Activated CD8-positive, alpha-beta memory T cell treated with anti-CD3 and anti-CD28 coated beads, Interleukin-2, amount 50 U/mL, for 1 hour (primary cell): ENCODE results near the gene PRLR.
"Not testable (repeated sequence)": the region's sequence is repeated elsewhere in the genome, so short reads cannot be mapped to it uniquely, and the experiment has no call there.

ENCODE experiments used
- DNase-seq: peaks from one replicate; pipeline ENCODE4 v3.0.0-alpha.2; 2020; ENCODE audit errors: extremely low read depth

Gene PRLR

DNA sequence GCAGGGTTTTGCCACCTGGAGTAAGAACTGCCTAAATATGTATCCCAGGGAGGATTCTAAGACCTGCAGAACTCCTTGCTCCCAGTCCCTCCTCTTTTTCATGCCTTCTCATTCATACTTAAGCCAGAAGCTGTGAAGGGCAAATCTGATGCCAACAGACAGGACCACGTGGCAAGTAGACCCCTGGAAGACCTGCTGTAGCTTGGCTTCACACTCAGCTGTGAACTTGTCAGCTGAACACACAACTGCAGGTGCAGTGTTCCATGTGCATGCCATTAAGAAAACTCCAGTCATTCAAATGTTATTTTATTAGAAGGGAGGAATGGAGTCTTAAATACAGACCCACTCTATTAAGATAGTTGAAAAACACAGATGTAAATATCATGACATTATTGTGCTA lies 103.3 kb downstream of the PRLR start:
- DNase-seq: no peak

DNA sequence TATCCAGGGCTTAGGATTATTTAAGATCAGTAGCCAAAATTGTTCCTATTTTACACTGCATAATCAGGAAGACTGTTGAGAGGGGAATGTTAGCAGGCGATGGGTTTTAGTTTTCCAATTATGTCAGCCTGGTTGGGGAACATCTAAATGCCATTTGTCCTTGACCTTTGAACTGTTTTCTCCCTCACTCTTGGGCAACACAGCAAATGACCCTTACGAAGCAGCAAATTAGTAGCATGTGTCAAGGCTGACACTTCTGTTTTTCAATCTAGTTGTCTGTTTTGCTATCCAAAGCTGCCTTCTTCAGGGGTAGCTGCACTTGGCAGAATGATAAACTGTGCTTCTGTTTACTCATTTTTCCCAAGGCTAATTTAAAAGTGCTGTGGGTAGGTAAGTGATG lies 104.5 kb downstream of the PRLR start:
- no peak for DNase-seq

DNA sequence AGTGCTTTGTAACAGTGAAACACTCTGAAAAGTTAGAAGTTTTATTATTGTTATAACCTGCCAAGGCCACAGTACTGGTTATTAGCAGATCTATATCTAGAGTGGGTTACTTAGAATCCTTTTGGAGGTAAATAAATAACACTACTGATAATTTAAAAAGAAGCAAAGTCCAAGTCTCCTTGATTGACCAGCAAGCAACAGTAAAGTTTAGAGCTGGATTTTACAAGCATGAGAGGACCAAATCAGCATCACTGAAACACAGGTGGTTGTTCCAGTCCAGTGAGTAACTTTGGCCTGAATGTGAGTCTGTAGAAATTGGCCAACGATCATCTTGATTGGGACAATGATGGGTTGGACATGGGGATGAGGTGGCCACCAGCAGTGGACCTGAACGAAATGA lies 105.4 kb downstream of the PRLR start:
- DNase-seq: no peak

DNA sequence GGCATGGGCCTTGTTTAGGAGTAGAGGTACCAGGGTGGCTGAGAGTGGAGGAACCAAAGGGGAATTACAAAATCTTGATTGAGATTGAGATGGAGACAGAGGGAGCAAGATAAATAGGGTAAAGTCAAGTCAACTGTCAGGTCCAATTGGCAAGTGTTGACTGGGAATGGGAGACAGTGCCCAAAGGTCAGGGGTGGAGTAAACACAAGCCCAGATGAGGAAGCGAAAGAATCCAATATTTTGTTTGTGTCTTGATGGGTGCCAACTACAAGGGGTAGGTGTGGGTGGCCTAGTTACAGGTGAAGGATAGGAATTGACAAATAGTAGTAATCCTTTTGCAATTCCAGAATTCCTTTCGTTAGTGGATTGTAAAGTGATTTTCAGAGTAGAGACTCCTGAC lies 107.5 kb downstream of the PRLR start:
- DNase-seq: no peak

DNA sequence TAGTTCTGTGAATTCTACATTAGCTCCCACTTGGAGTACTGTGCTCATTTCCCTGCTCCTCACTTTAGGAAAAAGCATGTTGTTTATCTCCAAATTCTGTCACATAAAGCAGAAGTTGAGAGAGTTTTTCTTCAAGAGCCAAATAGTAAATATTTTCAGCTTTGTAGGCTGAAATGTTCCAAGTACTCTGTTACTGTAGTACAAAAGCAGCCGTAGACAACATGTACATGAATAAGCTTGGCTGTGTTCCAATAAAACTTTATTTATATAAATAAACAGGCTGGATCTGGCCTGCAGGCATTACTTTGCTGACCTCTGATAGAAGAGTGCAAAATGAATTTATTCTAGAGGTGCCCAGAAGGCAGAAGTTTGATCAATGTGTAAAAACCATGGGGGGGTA lies 109.6 kb downstream of the PRLR start:
- no peak for DNase-seq

DNA sequence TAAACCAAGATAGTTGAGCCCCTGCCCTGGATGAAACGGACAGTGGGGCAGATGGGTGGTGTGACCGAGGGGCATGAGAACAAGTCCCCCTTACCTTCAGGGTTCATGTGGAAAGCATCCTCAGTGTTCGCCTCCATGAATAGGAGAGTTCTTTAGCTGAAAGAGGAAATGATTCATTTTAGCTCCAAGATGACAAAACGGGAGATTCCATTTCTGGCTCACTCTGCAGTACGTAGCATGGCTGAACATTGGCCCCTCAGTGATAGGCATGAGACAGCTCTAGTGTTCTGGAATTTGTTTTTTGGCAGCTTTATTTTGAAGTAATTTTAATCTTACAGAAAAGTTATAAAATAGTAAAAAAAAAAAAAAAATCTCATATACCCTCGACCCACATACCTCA lies 112.3 kb downstream of the PRLR start:
- no peak for DNase-seq

DNA sequence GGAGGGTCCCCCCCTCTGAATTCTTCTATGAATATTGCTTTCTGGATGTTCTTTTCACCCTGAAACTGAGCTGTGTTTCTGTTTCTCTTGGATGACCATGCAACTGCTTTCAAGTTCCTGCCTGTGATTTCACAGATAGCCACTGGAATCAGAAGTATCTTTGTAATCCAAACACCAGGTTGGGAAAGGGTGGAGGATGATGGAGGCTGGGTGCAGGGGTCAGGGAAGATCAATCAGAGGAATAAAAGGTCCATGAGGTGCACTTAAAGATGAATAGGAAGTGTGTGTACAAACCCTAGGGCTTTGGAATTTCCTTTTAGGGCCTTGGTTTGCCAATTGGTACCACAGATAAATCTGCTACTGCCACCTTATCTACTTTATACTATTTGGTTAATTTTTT lies 114.4 kb downstream of the PRLR start:
- DNase-seq: no peak

DNA sequence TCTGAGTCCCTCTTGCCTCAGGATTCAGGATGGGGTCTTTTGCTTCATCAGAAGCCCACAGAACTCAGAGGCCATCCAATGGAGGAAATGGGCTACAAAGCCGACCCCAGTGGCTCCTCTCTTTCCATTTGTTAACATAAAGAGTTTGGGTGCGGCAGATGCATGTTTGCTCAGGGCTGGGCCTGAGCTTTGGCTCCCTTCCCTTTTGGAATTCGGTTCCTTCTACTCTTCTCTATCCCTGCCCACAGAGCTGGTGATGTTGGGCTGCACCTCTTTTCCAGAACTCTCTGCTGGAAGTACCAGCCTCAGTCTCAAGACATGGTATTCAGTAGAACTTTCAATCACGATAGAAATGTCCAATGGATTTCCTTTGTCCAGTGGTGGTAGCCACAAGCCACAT lies 115.6 kb downstream of the PRLR start:
- DNase-seq: no peak

DNA sequence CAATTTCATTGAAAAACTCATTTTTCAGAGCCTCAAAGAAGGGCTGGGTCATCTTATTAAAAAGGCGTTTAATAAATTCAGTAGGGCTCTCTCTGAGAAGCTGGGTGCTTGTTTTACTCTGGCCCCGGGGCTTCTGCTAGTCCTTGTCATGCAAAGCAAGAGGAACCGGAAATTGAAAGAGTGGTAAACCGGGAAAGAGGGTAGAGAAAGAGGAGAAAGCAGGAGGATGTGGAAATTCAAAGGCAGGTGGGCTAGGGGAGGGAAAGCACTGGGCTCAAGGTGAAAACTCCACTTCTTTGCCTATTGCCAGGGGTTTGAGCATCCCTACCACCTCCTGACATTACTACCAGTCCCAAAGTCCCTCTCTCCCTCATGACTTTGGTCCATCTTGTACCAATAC lies 118.0 kb downstream of the PRLR start:
- no peak for DNase-seq

DNA sequence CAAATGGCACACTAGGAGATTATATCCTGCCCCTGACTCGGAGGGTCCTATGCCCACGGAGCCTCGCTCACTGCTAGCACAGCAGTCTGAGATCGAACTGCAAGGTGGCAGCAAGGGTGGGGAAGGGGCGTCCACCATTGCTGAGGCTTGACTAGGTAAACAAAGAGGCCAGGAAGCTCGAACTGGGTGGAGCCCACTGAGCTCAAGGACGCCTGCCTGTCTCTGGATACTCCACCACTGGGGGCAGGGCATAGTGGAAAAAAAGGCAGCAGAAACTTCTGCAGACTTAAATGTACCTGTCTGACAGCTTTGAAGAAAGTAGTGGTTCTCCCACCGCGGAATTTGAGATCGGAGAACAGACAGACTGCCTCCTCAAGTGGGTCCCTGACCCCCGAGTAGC lies 125.7 kb downstream of the PRLR start:
- not testable (repeated sequence) for DNase-seq

DNA sequence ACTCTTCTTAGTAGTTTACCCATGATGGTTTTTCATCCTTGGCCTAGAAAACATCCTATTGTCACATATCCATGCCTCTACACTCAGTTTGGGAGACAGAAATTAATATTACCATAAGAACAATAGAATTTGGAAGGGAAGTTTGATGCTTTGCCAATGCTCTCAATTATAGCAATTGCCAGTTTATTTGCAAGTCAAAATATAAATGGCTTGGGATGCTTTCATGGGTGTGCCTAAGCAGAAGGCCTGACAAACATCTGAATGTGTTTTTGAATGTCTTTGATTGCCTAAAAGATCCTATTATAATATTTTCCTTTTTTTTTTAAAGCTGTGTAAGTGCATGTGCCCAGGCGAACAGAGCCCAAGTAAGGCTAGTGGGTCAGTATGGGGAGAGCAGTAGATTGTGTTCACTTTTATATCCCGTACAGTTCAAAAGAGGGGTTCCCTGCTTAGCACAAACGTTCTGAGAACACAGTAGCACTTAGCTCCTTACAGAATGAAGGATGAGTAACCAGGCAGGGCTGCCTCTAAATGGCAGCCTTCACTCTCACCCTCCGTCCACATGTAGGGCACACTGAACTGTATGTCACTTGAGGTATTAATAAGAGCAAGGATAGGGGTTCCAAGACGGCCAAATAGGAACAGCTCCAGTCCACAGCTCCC lies 126.5 kb downstream of the PRLR start:
- no peak for DNase-seq

DNA sequence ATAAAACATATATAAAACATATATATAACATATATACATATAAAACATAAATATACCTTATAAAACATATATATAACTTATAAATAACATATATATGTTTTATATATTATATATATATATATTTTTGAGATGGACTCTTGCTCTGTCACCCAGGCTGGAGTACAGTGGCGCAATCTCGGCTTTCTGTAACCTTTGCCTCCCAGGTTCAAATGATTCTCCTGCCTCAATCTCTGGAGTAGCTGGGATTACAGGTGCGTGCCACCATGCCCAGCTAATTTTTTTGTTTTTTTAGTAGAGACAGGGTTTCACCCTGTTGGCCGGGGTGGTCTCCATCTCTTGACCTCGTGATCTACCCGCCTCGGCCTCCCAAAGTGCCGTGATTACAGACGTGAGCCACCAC lies 128.6 kb downstream of the PRLR start:
- DNase-seq: not testable (repeated sequence)

DNA sequence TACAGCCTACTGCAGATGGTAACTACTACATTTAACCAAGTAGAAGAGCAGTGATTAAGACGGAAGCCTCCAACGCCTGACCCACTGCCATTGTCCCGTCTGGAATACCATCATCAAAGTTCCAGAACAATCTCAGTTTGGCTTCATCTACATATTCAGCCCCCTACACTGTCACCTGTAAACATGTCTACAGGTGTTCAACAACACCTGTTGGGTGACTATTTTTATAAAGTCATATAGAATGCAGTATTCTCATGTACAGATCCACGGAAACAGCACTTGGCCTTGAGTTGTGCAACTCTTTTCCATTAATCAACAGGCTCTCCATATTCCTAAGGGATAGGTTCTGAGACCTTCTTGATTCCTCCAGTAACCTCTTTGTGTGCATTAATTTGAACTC lies 129.3 kb downstream of the PRLR start:
- DNase-seq: no peak

DNA sequence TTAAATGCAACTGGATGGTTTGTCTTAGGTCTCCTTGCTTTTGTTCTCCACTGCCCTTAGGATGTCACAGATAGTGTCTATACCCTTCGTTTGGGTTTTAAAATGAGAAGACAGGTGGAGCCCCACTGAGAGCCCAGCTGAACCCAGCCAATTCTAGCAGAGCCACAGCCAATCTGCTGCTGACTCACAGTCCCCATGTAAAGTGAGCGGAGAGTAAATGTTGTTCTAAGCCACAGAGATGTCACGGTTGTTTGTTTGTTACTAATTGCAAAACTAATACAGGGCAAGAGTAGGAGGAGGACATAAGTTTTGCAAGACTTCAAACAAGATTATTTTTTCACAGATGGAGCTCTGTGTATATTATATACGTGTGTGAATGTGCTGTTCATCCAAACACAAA lies 132.1 kb downstream of the PRLR start:
- no peak for DNase-seq

DNA sequence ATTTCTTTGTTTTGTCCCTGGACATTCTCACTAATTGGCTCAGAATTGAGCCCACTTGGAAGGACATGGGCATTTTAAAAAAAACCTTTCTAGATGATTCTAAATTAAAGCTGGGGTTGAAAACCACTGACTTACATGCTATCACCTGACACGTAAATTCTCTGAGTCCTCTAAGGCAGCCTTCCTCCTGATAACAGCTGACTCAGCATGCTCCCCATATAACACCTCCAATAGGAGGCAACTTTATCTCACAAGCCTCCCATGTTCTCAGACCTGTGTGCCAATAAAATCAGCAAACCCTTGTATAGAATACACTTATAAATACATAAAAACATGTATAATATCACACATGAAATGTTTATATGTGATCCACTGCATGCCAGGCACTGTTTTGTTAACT lies 133.4 kb downstream of the PRLR start:
- DNase-seq: no peak

DNA sequence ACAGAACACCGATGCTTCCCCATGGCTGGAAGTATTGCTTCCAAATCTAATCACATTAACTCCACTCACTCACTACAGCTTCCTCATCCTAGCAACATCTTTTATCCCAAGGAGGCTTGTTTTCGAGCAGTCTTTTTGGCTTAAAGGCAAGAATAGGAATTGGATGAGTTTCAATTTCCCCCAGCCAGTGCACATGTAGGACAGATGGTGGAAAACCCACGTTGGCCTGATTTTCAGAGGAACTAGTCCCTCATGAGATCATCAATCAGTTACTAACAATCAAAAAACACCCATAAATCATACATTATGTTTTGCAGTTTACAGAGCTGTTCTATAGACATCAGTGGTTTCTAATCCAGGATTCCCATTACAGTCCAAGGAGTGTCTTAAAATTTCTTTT lies 134.1 kb downstream of the PRLR start:
- no peak for DNase-seq

DNA sequence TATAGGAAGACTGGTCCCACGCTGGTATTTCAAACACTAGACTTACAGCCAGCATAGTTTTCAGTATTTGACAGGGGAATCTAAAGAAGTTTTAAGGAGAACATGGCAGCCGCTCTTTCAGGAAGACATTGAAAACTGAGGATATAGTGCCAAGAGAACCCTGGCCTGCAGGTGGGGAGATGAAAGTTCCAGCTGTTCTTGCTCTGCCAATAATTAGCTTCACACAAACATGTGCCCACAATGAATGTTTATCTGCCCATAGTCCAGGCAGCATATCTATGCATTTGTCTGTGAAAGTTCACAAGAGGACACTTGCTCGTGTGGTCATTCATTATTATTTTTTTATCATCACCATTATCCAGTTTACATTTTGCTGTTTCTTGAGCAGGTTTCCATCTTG lies 134.9 kb downstream of the PRLR start:
- DNase-seq: no peak

DNA sequence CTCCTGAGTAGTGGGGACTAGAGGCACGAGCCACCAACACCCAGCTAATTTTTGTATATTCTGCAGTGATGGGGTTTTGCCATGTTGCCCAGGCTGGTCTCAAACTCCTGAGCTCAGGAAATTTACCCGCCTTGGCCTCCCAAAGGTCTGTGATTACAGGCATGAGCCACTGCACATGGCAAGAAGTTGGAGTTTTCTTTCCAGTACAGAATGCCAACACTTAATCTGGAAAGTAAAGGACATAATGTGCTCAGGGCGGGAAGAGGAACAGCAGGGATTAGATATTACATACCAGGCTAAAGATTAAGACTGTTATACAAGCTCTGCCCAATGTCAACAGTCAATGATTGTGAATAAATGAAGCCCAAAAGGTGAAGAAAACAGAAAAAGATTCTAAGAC lies 135.3 kb downstream of the PRLR start:
- no peak for DNase-seq

DNA sequence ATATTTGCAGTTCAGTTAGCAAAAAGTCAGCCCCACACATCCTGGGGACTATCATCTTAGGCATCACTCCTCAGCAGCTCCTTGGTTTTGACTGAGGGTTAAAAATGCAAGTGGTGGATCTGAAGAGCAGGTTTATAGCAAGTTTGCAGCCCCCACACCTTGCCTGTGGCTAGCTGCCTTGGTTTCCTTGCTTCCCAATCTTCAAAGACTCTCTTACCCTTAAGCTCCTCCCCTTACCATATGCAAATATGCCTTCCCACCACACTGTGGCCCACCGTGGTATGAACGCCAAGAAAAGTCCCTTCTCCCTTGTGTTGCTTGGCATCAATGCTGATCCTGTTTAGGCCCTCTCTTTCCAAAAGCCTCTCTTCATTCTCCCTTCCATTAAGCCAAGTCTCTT lies 137.6 kb downstream of the PRLR start:
- DNase-seq: no peak

DNA sequence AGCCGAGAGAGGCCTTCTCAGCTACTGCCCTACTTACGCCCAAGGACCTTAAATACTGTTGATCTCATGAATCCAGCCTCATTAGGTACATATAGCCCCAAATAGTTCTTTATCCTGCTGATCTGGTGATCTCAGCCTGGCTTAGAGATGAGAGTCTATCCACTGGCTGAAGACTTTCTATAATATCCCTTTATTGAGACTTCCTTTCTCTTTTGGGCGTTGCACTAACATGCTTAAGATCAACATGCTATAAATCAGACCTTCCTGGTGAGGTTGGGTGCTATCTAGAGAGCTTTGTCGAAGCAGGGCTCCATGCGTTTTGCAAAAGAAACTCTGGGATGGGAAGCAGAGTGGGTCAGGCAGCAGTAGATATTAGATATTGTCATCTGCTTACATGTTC lies 138.6 kb downstream of the PRLR start:
- DNase-seq: no peak

DNA sequence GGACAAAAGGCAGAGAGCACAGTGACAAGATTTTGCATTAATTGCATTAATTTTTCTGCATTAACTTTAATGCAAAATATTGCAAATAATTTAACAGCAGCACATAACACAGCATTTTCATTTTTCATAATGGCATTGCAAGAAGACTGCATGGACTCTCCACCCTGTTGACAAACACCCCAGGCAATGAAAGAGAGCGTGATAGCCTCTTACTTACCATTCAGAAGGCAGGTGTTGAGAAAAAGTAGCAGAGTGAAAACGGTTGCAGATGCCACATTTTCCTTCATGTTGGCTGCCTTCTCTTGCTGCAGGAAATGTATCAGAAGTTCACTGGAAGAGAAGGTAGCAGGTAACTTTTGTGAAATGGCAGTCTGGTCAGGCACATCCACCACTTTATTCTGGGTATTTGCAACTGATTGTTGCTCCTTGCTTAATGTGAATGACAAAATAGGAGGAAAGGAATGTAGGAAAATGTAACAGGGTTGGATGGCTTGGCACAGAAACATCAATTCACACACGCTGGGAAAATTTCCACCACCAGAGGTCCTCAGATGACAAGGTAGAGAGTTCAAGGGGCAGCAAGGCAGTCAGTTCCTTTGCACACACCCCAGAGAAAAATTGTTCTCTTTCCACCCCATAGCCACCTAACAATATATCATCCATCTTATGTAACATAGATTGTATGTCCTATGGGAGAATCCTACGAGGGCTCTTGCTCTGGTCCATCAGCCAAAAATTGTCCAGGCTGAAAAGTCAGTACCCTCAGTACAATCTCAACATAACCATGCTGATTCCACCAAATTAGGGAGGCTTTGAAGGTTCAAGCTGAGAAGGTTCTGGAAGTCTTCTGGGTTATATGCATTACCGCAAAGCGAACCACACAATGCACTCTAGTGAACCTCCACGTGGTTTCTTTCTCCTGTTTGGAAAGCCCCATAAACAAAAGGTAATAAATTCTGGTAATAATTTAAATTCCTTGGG lies 140.7 kb downstream of the PRLR start:
- DNase-seq: no peak

DNA sequence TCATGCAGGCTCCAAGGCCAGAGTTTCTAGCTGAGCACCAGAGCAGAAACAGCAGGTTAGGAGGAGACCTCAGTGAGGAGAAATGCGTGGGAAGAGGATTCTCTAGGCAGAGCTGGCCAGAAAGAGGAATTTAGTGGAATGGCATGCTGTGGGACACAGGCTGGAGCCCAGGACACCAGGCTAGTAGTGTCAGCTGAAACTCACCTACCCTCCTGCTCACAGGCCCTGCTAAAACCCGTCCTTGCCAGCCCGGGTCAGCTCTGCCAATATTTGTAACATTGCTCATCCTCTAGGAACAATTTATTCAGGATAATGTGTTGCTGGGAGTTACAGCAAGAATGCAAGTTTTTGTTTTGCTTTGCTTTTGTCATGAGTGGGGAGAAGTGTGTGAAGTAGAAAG lies 142.3 kb downstream of the PRLR start:
- DNase-seq: no peak

DNA sequence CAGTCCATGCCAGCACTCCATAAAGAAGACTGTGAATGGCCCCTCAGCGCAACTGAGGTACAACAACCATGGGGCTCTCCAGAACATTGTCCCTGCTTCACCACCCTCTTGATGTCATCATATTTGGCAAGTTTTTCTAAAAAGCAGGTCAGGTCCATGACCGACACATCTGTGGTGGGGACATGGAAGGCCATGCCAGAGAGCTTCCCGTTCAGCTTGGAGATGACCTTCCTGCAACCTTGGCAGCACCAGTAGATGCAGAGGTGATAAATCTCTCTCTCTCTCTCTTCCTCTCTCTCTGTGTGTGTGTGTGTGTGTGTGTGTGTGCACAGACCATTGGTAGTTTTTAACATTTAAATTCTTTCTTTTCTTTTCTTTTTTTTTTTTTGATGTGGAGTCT lies 147.1 kb downstream of the PRLR start:
- DNase-seq: no peak
